IPS-NIHi11 (cell line): ENCODE results near the gene CARMIL1.

ENCODE experiments used
- DNase-seq: peaks from one replicate; pipeline ENCODE4 v3.0.0; 2012; ENCODE audit warnings: mixed read lengths, low spot score

CARMIL1 gene

GRCh38 chr6:25278914-25279747 lies at the start of gene CARMIL1:
TSS of gene CARMIL1 (plus strand) at chr6:25279374. CDS start at chr6:25279796, 422 bp downstream.
- peak; percentile 93 for DNase-seq

GRCh38 chr6:25229671-25230321 lies 49.4 kb upstream of the CARMIL1 start:
- DNase-seq: no peak

- no peak for DNase-seq
These were observed 46.7 kb upstream of the CARMIL1 start for GRCh38 chr6:25232479-25232878.

- DNase-seq: no peak
These were observed 45.9 kb upstream of the CARMIL1 start for GRCh38 chr6:25233226-25233625.

- DNase-seq: no peak
These were observed 41.6 kb upstream of the CARMIL1 start for GRCh38 chr6:25237579-25237978.

GRCh38 chr6:25239059-25239458 lies 40.1 kb upstream of the CARMIL1 start:
- DNase-seq: no peak

GRCh38 chr6:25239498-25239897 lies 39.7 kb upstream of the CARMIL1 start:
- DNase-seq: no peak

GRCh38 chr6:25242567-25242966 lies 36.6 kb upstream of the CARMIL1 start:
- no peak for DNase-seq

- DNase-seq: no peak
These were observed 34.3 kb upstream of the CARMIL1 start for GRCh38 chr6:25244865-25245264.

GRCh38 chr6:25248123-25248522 lies 31.1 kb upstream of the CARMIL1 start:
- no peak for DNase-seq

GRCh38 chr6:25249133-25249532 lies 30.0 kb upstream of the CARMIL1 start:
- DNase-seq: no peak

GRCh38 chr6:25250878-25251277 lies 28.3 kb upstream of the CARMIL1 start:
- DNase-seq: no peak

- DNase-seq: no peak
These were observed 27.7 kb upstream of the CARMIL1 start for GRCh38 chr6:25251426-25251825.

GRCh38 chr6:25253351-25253750 lies 25.8 kb upstream of the CARMIL1 start:
- DNase-seq: no peak

- no peak for DNase-seq
These were observed 24.5 kb upstream of the CARMIL1 start for GRCh38 chr6:25254671-25255070.

GRCh38 chr6:25257686-25258348 lies 21.4 kb upstream of the CARMIL1 start:
- DNase-seq: no peak

GRCh38 chr6:25259756-25260155 lies 19.4 kb upstream of the CARMIL1 start:
- no peak for DNase-seq

GRCh38 chr6:25263657-25264056 lies 15.5 kb upstream of the CARMIL1 start:
- DNase-seq: no peak

GRCh38 chr6:25266456-25267100 lies 12.6 kb upstream of the CARMIL1 start:
- no peak for DNase-seq

- DNase-seq: no peak
These were observed 11.5 kb upstream of the CARMIL1 start for GRCh38 chr6:25267662-25268061.

GRCh38 chr6:25270559-25270958 lies 8.6 kb upstream of the CARMIL1 start:
- no peak for DNase-seq

GRCh38 chr6:25275436-25275835 lies 3.7 kb upstream of the CARMIL1 start:
- DNase-seq: no peak
